HepG2 (cell line): ENCODE data around the gene MTURN. TPM values are rescaled to one million over a fixed set of nuclear protein-coding genes. Genes with fewer than 3 reads are reported as not detected.
A peak's percentile ranks its signal among the peaks of the same experiment; 100 is the strongest.

Source experiments
- CHD2 ChIP-seq: IDR thresholded peaks from 2 replicates; pipeline ENCODE4 v1.6.1; 2011; ENCODE audit warnings: low read depth, low read length, improper control_type of control experiment
- HNRNPLL ChIP-seq: fragments of 200-400 bp; formaldehyde crosslinking; IDR thresholded peaks from 2 replicates; pipeline ENCODE4 v1.6.1; 2017; ENCODE audit warnings: mild to moderate bottlenecking, low read depth, low read length; ENCODE audit not compliant: poor library complexity, severe bottlenecking
- NFE2L2 ChIP-seq: fragments of 150-350 bp; IDR thresholded peaks from 2 replicates; pipeline ENCODE4 v1.6.1; 2014; ENCODE audit warnings: low read length
- RARA ChIP-seq: IDR thresholded peaks from 2 replicates; pipeline ENCODE4 v1.6.1; 2016; ENCODE audit warnings: missing genetic modification reagents, missing compliant biosample characterization
- THAP9 ChIP-seq: sonication (generic); formaldehyde crosslinking; IDR thresholded peaks from 2 replicates; pipeline ENCODE4; 2020; ENCODE audit warnings: missing genetic modification reagents, mild to moderate bottlenecking, borderline replicate concordance
- ZBTB33 ChIP-seq: sonication (generic); formaldehyde crosslinking; IDR thresholded peaks from 2 replicates; pipeline ENCODE4 v1.4.0; 2020; ENCODE audit warnings: missing genetic modification reagents
- ZIK1 ChIP-seq: sonication (generic); formaldehyde crosslinking; IDR thresholded peaks from 2 replicates; pipeline ENCODE4 v1.5.0; 2020; ENCODE audit warnings: mild to moderate bottlenecking, low read depth, missing genetic modification reagents, borderline replicate concordance
- ZNF10 ChIP-seq: sonication (generic); formaldehyde crosslinking; IDR thresholded peaks from 2 replicates; pipeline ENCODE4 v1.4.0; 2020; ENCODE audit warnings: mild to moderate bottlenecking, low read depth, missing genetic modification reagents, borderline replicate concordance
- ZNF337 ChIP-seq: sonication (generic); formaldehyde crosslinking; IDR thresholded peaks from 2 replicates; pipeline ENCODE4 v1.5.1; 2020; ENCODE audit warnings: missing genetic modification reagents, low read depth, mild to moderate bottlenecking, borderline replicate concordance
- ZNF564 ChIP-seq: sonication (generic); formaldehyde crosslinking; IDR thresholded peaks from 2 replicates; pipeline ENCODE4 v1.8.1; 2023; ENCODE audit warnings: mild to moderate bottlenecking, missing genetic modification reagents
- ZNF770 ChIP-seq: sonication (generic); formaldehyde crosslinking; IDR thresholded peaks from 2 replicates; pipeline ENCODE4 v1.5.0; 2020; ENCODE audit warnings: mild to moderate bottlenecking, missing genetic modification reagents
- ZNF772 ChIP-seq: sonication (generic); formaldehyde crosslinking; IDR thresholded peaks from 2 replicates; pipeline ENCODE4 v1.5.0; 2020; ENCODE audit warnings: mild to moderate bottlenecking, missing genetic modification reagents
- ZNF788 ChIP-seq: sonication (generic); formaldehyde crosslinking; IDR thresholded peaks from 2 replicates; pipeline ENCODE4 v1.5.0; 2020; ENCODE audit warnings: mild to moderate bottlenecking, missing genetic modification reagents, borderline replicate concordance
- polyA plus RNA-seq, 8 experiments: library from polyadenylated mRNA; depleted of rRNA in 3 of 8; stranded (reverse) in 7 of 8; unstranded in 1 of 8; fragments of >200 nt; fragmentation: Illumina TruSeq in 4 of 8; extraction: Trizol in 4 of 8; gene quantifications; 2 replicates each; pipeline versions ENCODE4 v1.2.1 to v1.2.3, GENCODE V29; 2011 to 2016; ENCODE audit warnings: low read depth in 4 of 8, missing spikeins in 1 of 8, mixed read lengths in 1 of 8; ENCODE audit not compliant: insufficient read depth in 1 of 8
- total RNA-seq, 5 experiments: library from RNA; depleted of rRNA; stranded (reverse); fragments of >200 nt; fragmentation: Illumina TruSeq; extraction: Trizol; gene quantifications; 2 replicates each; pipeline ENCODE4 v1.2.3, GENCODE V29; 2016; ENCODE audit warnings: low read depth in 1 of 5

Gene MTURN
- total and polyA plus RNA-seq, 2 of the 13 experiments (the other 11 are each of a cell fraction or from before 2014, with no cell fraction given) = 5.7 to 7.2 TPM

GRCh38 chr7:30136117-30136731, 1.4 kb downstream of the MTURN start (continued):
- peak; percentile 50; the same call in 1 of the 2 replicates for TF ChIP-seq ZBTB33 (CRISPR knock-in tag)
- TF ChIP-seq RARA (CRISPR knock-in tag) = no peak
- TF ChIP-seq ZNF337 (CRISPR knock-in tag) = no peak
- no peak for TF ChIP-seq ZNF10 (CRISPR knock-in tag)
- TF ChIP-seq THAP9 (CRISPR knock-in tag) = peak; percentile 28; the same call in 1 of the 2 replicates
- no peak for TF ChIP-seq ZNF564 (CRISPR knock-in tag)
- no peak for TF ChIP-seq CHD2
- peak; percentile 7 for TF ChIP-seq HNRNPLL
- 0 out of 2 replicates have a peak, but pooled peaks have one; percentile 10 for TF ChIP-seq ZNF788 (CRISPR knock-in tag)
- 0 out of 2 replicates have a peak, but pooled peaks have one; percentile 2 for TF ChIP-seq ZIK1 (CRISPR knock-in tag)
- TF ChIP-seq NFE2L2 = no peak
- no peak for TF ChIP-seq ZNF770 (CRISPR knock-in tag)
- peak; percentile 17; the same call in 1 of the 2 replicates for TF ChIP-seq ZNF772
